Fibroblast of the aortic adventitia (primary cell): Measurements from ENCODE around the gene LYRM1. TPM values are rescaled to one million over a fixed set of nuclear protein-coding genes. Genes with fewer than 3 reads are reported as not detected.
"Not testable (repeated sequence)": the region's sequence is repeated elsewhere in the genome, so short reads cannot be mapped to it uniquely, and the experiment has no call there.

Experiments
- DNase-seq: peaks from one replicate; pipeline ENCODE4 v3.0.0-alpha.2; 2010; ENCODE audit warnings: low read depth
- H3K4me3 ChIP-seq: 2 replicates; pipeline ENCODE4 v1.5.1; 2011; ENCODE audit warnings: low read depth, mild to moderate bottlenecking, control low read depth, low read length, moderate library complexity
- total RNA-seq: library from RNA; depleted of rRNA; stranded (reverse); fragments of >200 nt; gene quantifications from 2 replicates; pipeline ENCODE4 v1.2.3, GENCODE V29; 2012; ENCODE audit warnings: low replicate concordance
- TF ChIP-seq, protein P1 (sequence below): IDR thresholded peaks from 2 replicates; pipeline ENCODE4 v1.5.1; 2011; ENCODE audit warnings: mild to moderate bottlenecking, low read length, control low read depth, inconsistent platforms; ENCODE audit not compliant: insufficient read depth

LYRM1 gene
- total RNA-seq, 1 donor, result 49.8 TPM

DNA sequence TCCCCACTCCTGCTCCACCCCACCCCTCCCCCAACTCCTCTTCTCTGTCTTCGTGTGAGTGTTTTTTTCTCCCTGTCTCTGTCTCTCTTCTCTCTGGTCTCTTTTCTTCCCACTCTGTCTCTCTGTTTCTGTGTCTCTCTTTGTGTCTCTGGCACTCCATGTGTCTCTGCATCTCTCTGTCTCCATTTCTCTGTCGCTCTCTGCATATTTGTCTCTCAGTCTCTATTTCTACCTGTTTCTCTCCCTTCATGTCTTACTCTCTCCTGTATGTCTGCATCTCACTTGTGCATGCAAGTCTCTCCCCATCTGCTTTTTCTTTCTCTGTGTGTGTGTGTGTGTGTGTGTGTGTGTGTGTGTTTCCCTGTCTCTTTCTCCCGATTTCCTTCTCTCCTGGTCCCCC, 68.2 kb downstream of the LYRM1 start:
- no peak for DNase-seq
- TF ChIP-seq, protein P1, sequence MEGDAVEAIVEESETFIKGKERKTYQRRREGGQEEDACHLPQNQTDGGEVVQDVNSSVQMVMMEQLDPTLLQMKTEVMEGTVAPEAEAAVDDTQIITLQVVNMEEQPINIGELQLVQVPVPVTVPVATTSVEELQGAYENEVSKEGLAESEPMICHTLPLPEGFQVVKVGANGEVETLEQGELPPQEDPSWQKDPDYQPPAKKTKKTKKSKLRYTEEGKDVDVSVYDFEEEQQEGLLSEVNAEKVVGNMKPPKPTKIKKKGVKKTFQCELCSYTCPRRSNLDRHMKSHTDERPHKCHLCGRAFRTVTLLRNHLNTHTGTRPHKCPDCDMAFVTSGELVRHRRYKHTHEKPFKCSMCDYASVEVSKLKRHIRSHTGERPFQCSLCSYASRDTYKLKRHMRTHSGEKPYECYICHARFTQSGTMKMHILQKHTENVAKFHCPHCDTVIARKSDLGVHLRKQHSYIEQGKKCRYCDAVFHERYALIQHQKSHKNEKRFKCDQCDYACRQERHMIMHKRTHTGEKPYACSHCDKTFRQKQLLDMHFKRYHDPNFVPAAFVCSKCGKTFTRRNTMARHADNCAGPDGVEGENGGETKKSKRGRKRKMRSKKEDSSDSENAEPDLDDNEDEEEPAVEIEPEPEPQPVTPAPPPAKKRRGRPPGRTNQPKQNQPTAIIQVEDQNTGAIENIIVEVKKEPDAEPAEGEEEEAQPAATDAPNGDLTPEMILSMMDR, result no peak
- no peak overlapping the region for H3K4me3 ChIP-seq

DNA sequence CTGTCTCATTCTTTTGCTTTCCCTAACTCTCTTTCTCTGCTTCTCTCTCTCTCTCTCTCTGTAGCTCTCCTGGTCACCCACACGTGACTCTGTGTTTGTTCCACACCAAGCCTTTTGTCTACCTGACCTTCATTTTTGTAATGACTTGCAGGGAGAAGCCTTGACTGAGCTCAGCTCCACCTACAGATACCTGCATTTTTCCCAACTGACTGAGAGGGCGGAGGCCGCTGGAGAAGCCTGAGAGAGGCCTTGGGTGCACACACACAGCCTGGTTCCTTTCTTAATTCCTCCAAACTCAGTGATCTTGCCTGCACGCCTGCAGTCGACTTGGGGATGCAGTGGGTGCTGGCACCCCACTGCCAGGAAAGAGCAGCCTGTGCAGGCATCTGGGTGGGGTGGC, 68.8 kb downstream of the LYRM1 start:
- TF ChIP-seq, protein P1, result no peak
- no peak overlapping the region for H3K4me3 ChIP-seq
- DNase-seq, result no peak

DNA sequence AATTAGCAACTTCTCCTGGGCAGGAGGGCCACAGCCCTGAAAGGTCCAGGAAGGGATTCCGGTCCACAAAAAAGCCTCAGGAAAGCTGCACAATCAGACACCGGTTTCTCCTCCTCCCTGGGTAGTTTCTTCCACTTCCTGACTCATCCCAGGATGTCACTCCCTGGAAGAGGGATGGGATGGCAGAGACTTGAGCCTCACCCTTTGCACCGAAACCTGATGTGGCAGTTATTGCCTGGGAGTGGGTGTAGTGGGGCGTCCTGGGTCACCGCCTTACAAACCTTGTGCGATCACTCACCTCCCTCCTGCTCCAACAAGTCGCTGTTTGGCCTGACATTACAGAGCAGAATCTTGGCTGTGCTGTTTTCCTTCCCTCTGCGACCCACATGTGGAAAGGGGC, 70.8 kb downstream of the LYRM1 start:
- DNase-seq, result no peak
- TF ChIP-seq, protein P1, result no peak
- H3K4me3 ChIP-seq, result no peak overlapping the region

DNA sequence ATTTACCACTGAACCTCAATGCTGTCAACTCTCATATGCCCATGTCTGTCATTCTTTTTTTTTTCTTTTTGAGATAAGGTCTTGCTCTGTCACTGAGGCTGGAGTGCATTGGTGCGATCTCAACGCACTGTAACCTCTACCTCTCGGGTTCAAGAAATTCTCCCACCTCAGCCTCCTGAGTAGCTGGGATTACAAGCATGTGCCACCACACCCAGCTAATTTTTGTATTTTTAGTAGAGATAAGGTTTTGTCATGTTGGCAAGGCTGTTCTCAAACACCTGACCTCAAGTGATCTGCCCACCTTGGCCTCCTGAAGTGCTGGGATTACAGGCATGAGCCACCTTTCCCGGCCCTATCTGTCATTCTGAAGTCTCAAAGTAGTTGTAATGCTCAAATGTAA, 72.6 kb downstream of the LYRM1 start:
- DNase-seq, H3K4me3 ChIP-seq: not testable (repeated sequence)

Other genes with a start within 250 kb of the LYRM1 start
- gene ACSM1, start 203.1 kb upstream of the LYRM1 start, total RNA-seq, result not detected in 2 replicates
- 17.3 and 58.2 TPM in 2 replicates for gene THUMPD1, start 159.0 kb upstream of the LYRM1 start, total RNA-seq
- gene ACSM3, start 136.8 kb upstream of the LYRM1 start, total RNA-seq, result 0.27 and 0.65 TPM in 2 replicates
- 13.7 and 32.7 TPM in 2 replicates for gene ERI2, start 94.3 kb upstream of the LYRM1 start, total RNA-seq
- gene REXO5, start 94.2 kb upstream of the LYRM1 start, total RNA-seq, result 5.2 and 12.4 TPM in 2 replicates
- gene DCUN1D3, start 413 bp upstream of the LYRM1 start, total RNA-seq, result 21.6 and 30.2 TPM in 2 replicates